H1 (cell line): ENCODE results near the gene DHRS3. TPM values are rescaled to one million over a fixed set of nuclear protein-coding genes. Genes with fewer than 3 reads are reported as not detected.

ENCODE experiments used
- BACH1 ChIP-seq: IDR thresholded peaks from 2 replicates; pipeline ENCODE4 v1.6.1; 2012; ENCODE audit warnings: low read length, improper control_type of control experiment
- BRCA1 ChIP-seq: IDR thresholded peaks from 2 replicates; pipeline ENCODE4 v1.6.1; 2012; ENCODE audit warnings: low read depth, low read length, improper control_type of control experiment
- HDAC6 ChIP-seq: IDR thresholded peaks from one replicate; pipeline ENCODE4 v1.7.1; 2012; ENCODE audit warnings: low read depth, mild to moderate bottlenecking, inconsistent platforms, low read length, moderate library complexity
- KDM5A ChIP-seq: fragments of 200-600 bp; IDR thresholded peaks from 2 replicates; pipeline ENCODE4 v1.7.1; 2012; ENCODE audit warnings: mild to moderate bottlenecking, low read length, inconsistent platforms, mixed read lengths
- SIRT6 ChIP-seq: IDR thresholded peaks from one replicate; pipeline ENCODE4 v1.7.1; 2012; ENCODE audit warnings: low read length, inconsistent platforms
- SUZ12 ChIP-seq: fragments of 200-600 bp; sonication (generic); IDR thresholded peaks from 2 replicates; pipeline ENCODE4 v1.6.1; 2012; ENCODE audit warnings: mild to moderate bottlenecking, inconsistent platforms, low read length, moderate library complexity, mixed read lengths
- polyA plus RNA-seq, 7 experiments: library from polyadenylated mRNA; depleted of rRNA in 3 of 7; stranded (reverse) in 5 of 7; unstranded in 2 of 7; fragments of >200 nt in 5 of 7; fragments of 200-250 nt in 2 of 7; gene quantifications; 1 replicate in 5 of 7; 2 replicates in 1 of 7; 4 replicates in 1 of 7; pipeline versions ENCODE4 v1.2.1 to v1.2.3, GENCODE V29; 2011 to 2013; ENCODE audit warnings: missing spikeins in 2 of 7, mixed read lengths in 2 of 7
- total RNA-seq: library from RNA; stranded (reverse); fragmentation: NEBNext Ultra II Directional; extraction: Animal tissue kit (Norgen Biotek cat#: 25700); gene quantifications from 2 replicates; pipeline ENCODE4 v1.2.1, GENCODE V29; 2021

The DHRS3 gene
- total and polyA plus RNA-seq, 2 of the 8 experiments (the other 6 are each of a cell fraction or from before 2014, with no cell fraction given) = 32.5 to 36.4 TPM

- TF ChIP-seq SUZ12 (no peak), BRCA1 (no peak), SIRT6 (no peak), BACH1 (no peak), HDAC6 (no peak), KDM5A (no peak)
Measured at GRCh38 chr1:12610941-12611340, 7.1 kb downstream of the DHRS3 start (continued).
